ENCODE measurements around the gene MAD1L1. TPM values are rescaled to one million over a fixed set of nuclear protein-coding genes. Genes with fewer than 3 reads are reported as not detected.

Gene MAD1L1
- total RNA-seq, 1 donor from 2014 or later = 32.2 TPM

GRCh38 chr7:2201686-2202360 lies 30.9 kb downstream of the MAD1L1 start:
- DNase-seq (ENCODE audit: low spot score) = peak; percentile 83

GRCh38 chr7:2201128-2201527 lies 31.6 kb downstream of the MAD1L1 start:
- DNase-seq (ENCODE audit: low spot score) = peak; percentile 82

- DNase-seq (ENCODE audit: low spot score) = peak; percentile 83
Measured at GRCh38 chr7:2200584-2200980, 32.2 kb downstream of the MAD1L1 start.

GRCh38 chr7:2199956-2200583 lies 32.7 kb downstream of the MAD1L1 start:
- peak; percentile 75 for DNase-seq (ENCODE audit: low spot score)

GRCh38 chr7:2199528-2199927 lies 33.2 kb downstream of the MAD1L1 start:
- peak; percentile 85 for DNase-seq (ENCODE audit: low spot score)

- peak; percentile 75 for DNase-seq (ENCODE audit: low spot score)
Measured at GRCh38 chr7:2198760-2199159, 34.0 kb downstream of the MAD1L1 start.

GRCh38 chr7:2198206-2198605 lies 34.5 kb downstream of the MAD1L1 start:
- DNase-seq (ENCODE audit: low spot score) = peak; percentile 88

- peak; percentile 22 for DNase-seq (ENCODE audit: low spot score)
Measured at GRCh38 chr7:2197436-2198155, 35.1 kb downstream of the MAD1L1 start.

- peak; percentile 65 for DNase-seq (ENCODE audit: low spot score)
Measured at GRCh38 chr7:2196381-2197378, 36.1 kb downstream of the MAD1L1 start.

- peak; percentile 62 for DNase-seq (ENCODE audit: low spot score)
Measured at GRCh38 chr7:2195400-2196246, 37.1 kb downstream of the MAD1L1 start.

- DNase-seq (ENCODE audit: low spot score) = peak; percentile 71
Measured at GRCh38 chr7:2193575-2194305, 39.0 kb downstream of the MAD1L1 start.

- DNase-seq (ENCODE audit: low spot score) = peak; percentile 82
Measured at GRCh38 chr7:2192831-2193534, 39.8 kb downstream of the MAD1L1 start.

GRCh38 chr7:2191016-2191415 lies 41.7 kb downstream of the MAD1L1 start:
- no peak for DNase-seq (ENCODE audit: low spot score)

GRCh38 chr7:2190531-2190930 lies 42.2 kb downstream of the MAD1L1 start:
- DNase-seq (ENCODE audit: low spot score) = no peak

- no peak for DNase-seq (ENCODE audit: low spot score)
Measured at GRCh38 chr7:2186166-2186565, 46.6 kb downstream of the MAD1L1 start.

- DNase-seq (ENCODE audit: low spot score) = no peak
Measured at GRCh38 chr7:2185715-2186114, 47.0 kb downstream of the MAD1L1 start.

GRCh38 chr7:2182461-2182860 lies 50.3 kb downstream of the MAD1L1 start:
- no peak for DNase-seq (ENCODE audit: low spot score)

GRCh38 chr7:2181077-2181854 lies 51.5 kb downstream of the MAD1L1 start:
- DNase-seq (ENCODE audit: low spot score) = no peak
